Measurements from ENCODE around the gene TMEM51. TPM values are rescaled to one million over a fixed set of nuclear protein-coding genes. Genes with fewer than 3 reads are reported as not detected.

TMEM51 gene, protein sequence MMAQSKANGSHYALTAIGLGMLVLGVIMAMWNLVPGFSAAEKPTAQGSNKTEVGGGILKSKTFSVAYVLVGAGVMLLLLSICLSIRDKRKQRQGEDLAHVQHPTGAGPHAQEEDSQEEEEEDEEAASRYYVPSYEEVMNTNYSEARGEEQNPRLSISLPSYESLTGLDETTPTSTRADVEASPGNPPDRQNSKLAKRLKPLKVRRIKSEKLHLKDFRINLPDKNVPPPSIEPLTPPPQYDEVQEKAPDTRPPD
- 0.81 and 0.86 TPM in 2 replicates for total RNA-seq
- long read RNA-seq: 0 reads

DNA sequence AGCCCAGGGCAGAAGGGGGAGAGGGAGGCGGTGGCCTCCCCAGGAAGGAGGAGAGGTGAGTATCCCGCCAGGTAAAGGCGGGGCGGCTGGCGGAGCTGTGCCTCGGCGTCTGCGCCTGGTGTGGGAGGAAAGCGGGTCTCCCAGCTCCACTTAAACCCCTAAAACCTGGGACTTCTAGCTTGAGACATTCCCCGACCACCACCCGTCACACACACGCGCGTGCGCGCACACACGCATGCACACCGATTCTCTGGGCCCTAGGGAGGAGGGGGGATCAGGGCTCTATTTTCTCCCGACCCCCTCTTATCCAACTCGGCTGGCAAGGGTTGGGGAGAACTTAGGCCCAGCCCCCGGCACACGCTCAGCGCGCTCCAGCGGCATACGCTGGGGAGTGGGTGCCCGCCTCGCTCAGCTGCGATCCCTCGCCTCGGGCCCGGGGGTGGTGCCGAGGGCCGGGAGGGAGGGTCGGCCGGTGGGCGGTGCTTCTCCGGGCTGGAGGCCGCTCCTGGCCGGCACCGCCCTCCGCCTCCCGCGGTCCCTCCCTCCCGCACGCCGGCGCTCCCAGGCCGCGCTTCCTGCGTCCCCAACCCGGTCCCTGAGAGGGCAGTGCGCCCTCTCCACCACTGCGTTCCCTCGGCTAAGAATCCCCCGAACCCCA is at the start of gene TMEM51:
TMEM51 (plus strand) TSS at position 564 of the 658 bp plus-strand sequence. CDS start 61,341 bp downstream, outside the sequence.
- peak within 1 kb of the TSS; percentile 79 for H3K27ac Mint-ChIP-seq (ENCODE audit: unreplicated experiment)
- no peaks in the 10 kb centered on the region for H3K36me3 Mint-ChIP-seq (ENCODE audit: unreplicated experiment)
- H3K4me1 Mint-ChIP-seq (ENCODE audit: unreplicated experiment): peaks cover 15% of the 10 kb centered on the region
- no peaks in the 10 kb centered on the region for H3K9me3 Mint-ChIP-seq (ENCODE audit: unreplicated experiment)
- H3K27me3 Mint-ChIP-seq (ENCODE audit: unreplicated experiment): peaks cover 27% of the 10 kb centered on the region
- peak within 1 kb of the TSS; percentile 85 for H3K4me3 Mint-ChIP-seq (ENCODE audit: unreplicated experiment)
- TF ChIP-seq, protein P1, sequence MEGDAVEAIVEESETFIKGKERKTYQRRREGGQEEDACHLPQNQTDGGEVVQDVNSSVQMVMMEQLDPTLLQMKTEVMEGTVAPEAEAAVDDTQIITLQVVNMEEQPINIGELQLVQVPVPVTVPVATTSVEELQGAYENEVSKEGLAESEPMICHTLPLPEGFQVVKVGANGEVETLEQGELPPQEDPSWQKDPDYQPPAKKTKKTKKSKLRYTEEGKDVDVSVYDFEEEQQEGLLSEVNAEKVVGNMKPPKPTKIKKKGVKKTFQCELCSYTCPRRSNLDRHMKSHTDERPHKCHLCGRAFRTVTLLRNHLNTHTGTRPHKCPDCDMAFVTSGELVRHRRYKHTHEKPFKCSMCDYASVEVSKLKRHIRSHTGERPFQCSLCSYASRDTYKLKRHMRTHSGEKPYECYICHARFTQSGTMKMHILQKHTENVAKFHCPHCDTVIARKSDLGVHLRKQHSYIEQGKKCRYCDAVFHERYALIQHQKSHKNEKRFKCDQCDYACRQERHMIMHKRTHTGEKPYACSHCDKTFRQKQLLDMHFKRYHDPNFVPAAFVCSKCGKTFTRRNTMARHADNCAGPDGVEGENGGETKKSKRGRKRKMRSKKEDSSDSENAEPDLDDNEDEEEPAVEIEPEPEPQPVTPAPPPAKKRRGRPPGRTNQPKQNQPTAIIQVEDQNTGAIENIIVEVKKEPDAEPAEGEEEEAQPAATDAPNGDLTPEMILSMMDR (IDR thresholded peaks at IDR 0.05): no peak
- no peak for DNase-seq (ENCODE audit: extremely low spot score, unreplicated experiment)

DNA sequence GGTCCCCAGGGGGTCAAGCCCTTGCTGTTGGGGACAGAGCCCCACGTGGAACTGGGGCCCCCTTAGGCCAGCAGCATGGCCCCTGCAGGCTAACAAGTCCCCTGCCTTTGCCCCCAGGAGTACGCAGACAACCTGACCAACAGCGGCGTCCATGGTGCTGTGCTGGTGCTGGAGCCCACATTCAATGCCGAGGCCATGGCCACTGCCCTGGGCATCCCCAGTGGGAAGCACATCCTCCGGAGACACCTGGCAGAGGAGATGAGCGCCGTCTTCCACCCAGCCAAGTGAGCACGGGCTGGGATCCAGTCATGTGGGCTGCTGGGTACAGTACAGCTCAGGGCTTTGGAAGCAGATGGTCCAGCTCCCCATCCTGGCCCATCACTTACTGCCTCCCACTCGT is 49.6 kb upstream of the TMEM51 start:
- Mint-ChIP-seq H3K27me3 (ENCODE audit: unreplicated experiment) (peaks cover 21% of the 10 kb centered on the region), H3K9me3 (ENCODE audit: unreplicated experiment) (peaks cover 13% of the 10 kb centered on the region), H3K27ac (ENCODE audit: unreplicated experiment) (no peak overlapping the region), H3K4me3 (ENCODE audit: unreplicated experiment) (no peak overlapping the region), H3K36me3 (ENCODE audit: unreplicated experiment) (no peaks in the 10 kb centered on the region), H3K4me1 (ENCODE audit: unreplicated experiment) (no peaks in the 10 kb centered on the region)
- TF ChIP-seq, protein P1 (IDR thresholded peaks at IDR 0.05): no peak
- DNase-seq (ENCODE audit: extremely low spot score, unreplicated experiment): no peak

DNA sequence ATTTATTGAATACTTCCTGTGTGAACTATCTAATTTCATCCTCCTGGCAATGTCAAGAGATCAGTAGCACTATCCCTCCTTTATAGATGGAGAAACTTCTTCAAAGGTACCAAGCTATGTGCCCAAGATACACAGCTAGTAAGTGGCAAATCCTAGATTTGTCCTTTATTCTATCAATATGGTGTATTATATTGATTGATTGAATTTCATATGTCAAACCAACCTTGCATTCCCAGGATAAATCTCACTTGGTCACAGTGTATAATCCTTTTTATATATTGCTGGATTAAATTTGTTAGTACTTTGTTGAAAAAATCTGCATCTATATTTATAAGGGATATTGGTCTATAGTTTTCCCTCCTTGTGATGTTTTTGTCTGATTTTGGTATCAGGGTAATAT is 48.8 kb upstream of the TMEM51 start:
- H3K36me3 Mint-ChIP-seq (ENCODE audit: unreplicated experiment): no peaks in the 10 kb centered on the region
- H3K4me1 Mint-ChIP-seq (ENCODE audit: unreplicated experiment): no peaks in the 10 kb centered on the region
- peaks cover 18% of the 10 kb centered on the region for H3K27me3 Mint-ChIP-seq (ENCODE audit: unreplicated experiment)
- DNase-seq (ENCODE audit: extremely low spot score, unreplicated experiment): no peak
- no peak overlapping the region for H3K27ac Mint-ChIP-seq (ENCODE audit: unreplicated experiment)
- no peak overlapping the region for H3K4me3 Mint-ChIP-seq (ENCODE audit: unreplicated experiment)
- H3K9me3 Mint-ChIP-seq (ENCODE audit: unreplicated experiment): peaks cover 13% of the 10 kb centered on the region
- TF ChIP-seq, protein P1 (IDR thresholded peaks at IDR 0.05): no peak

DNA sequence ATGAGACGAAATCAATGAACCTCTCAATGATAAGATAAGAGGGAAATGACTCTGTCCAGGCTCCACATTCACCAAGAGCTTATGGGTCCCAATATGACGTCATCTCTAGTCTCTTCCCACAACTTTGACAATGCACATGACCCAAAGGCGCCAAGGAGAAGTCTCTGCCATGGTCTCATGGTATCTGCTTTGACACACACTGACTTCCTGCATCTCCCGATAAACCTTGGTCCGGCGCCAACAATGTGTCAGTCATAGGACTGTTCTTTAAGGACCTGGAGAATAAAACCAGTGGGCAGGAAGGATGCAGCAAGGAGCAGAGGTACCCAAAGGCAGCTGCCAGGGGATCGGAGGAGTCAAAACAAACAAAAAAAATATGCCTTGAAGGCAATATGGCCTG is 46.9 kb upstream of the TMEM51 start:
- Mint-ChIP-seq H3K36me3 (ENCODE audit: unreplicated experiment) (no peaks in the 10 kb centered on the region), H3K4me3 (ENCODE audit: unreplicated experiment) (no peak overlapping the region), H3K4me1 (ENCODE audit: unreplicated experiment) (no peaks in the 10 kb centered on the region), H3K27me3 (ENCODE audit: unreplicated experiment) (peaks cover 8% of the 10 kb centered on the region), H3K27ac (ENCODE audit: unreplicated experiment) (no peak overlapping the region), H3K9me3 (ENCODE audit: unreplicated experiment) (peaks cover 13% of the 10 kb centered on the region)
- DNase-seq (ENCODE audit: extremely low spot score, unreplicated experiment): no peak
- TF ChIP-seq, protein P1 (IDR thresholded peaks at IDR 0.05): no peak

DNA sequence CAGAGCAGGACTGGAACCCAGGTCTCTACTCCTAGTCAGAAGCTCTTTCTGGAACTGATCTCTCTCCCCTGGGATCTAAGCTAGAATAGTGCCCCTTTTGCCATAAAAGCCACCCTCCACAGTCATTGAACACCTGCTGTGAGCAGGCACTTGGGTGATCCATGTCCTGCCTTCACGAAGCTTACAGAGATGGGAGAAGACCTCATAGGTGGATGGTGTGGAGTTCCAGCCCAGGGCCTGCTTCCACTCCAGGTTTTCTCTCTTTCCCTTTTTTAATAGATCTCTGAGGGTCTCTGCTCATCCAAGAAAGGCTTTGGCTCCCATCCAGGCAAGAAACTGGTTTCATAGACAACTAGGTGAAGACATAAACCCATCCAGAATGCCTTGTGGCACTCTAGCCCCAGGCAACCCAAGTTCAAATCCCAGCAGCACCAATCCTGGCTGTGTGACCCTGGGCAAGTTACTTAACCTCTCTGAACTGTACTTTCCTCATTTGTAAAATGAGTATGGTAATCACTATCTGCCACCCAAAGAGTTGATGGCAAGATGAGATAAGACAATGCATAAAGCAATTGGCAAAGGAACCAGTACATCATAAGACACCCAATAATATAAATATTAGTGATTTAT is 46.4 kb upstream of the TMEM51 start:
- Mint-ChIP-seq H3K4me3 (ENCODE audit: unreplicated experiment) (no peak overlapping the region), H3K4me1 (ENCODE audit: unreplicated experiment) (peaks cover 3% of the 10 kb centered on the region), H3K36me3 (ENCODE audit: unreplicated experiment) (no peaks in the 10 kb centered on the region), H3K27me3 (ENCODE audit: unreplicated experiment) (peaks cover 5% of the 10 kb centered on the region), H3K27ac (ENCODE audit: unreplicated experiment) (no peak overlapping the region), H3K9me3 (ENCODE audit: unreplicated experiment) (peaks cover 13% of the 10 kb centered on the region)
- DNase-seq (ENCODE audit: extremely low spot score, unreplicated experiment): no peak
- TF ChIP-seq, protein P1 (IDR thresholded peaks at IDR 0.05): no peak
